Renal cortical epithelial cell (primary cell): ENCODE data around the gene ABCB8. TPM values are rescaled to one million over a fixed set of nuclear protein-coding genes. Genes with fewer than 3 reads are reported as not detected.
"Not testable (repeated sequence)": the region's sequence is repeated elsewhere in the genome, so short reads cannot be mapped to it uniquely, and the experiment has no call there.

ENCODE experiments used
- DNase-seq: peaks from one replicate; pipeline ENCODE4 v3.0.0-alpha.2; 2011; ENCODE audit warnings: low read depth
- total RNA-seq: library from RNA; depleted of rRNA; stranded (reverse); fragments of >200 nt; gene quantifications from 2 replicates; pipeline ENCODE4 v1.2.3, GENCODE V29; 2014

ABCB8 gene
- total RNA-seq, 1 donor from 2014 or later, result 31.0 TPM

DNA sequence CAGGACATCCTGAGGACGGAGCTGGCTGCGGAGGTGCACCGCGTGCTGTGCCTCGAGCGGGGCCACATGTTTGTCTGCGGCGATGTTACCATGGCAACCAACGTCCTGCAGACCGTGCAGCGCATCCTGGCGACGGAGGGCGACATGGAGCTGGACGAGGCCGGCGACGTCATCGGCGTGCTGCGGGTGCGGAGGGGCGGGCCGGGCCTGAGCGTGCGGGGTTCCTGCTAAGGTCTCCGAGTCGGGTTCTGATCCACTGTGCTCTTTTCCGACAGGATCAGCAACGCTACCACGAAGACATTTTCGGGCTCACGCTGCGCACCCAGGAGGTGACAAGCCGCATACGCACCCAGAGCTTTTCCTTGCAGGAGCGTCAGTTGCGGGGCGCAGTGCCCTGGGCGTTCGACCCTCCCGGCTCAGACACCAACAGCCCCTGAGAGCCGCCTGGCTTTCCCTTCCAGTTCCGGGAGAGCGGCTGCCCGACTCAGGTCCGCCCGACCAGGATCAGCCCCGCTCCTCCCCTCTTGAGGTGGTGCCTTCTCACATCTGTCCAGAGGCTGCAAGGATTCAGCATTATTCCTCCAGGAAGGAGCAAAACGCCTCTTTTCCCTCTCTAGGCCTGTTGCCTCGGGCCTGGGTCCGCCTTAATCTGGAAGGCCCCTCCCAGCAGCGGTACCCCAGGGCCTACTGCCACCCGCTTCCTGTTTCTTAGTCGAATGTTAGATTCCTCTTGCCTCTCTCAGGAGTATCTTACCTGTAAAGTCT, 14.3 kb upstream of the ABCB8 start:
- peak; percentile 17 for DNase-seq

DNA sequence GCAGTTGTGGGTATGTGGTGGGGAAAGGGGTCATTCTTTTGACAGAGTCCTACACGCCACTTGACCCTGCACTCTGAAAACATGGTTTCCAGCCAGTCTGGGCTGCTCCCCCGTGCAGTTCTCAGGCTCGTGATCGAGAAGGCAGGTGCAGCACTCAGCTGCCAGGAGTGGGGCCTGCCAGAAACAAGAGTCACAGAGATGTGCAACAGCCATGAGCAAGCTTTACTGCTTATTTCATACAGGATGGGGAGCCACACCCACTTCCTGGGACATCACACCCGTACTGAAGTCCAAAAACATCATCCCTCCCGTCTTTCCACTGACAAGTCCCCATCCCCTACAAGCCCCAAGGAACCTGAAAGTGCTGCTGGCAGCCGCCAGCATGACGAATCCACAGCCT, 13.3 kb upstream of the ABCB8 start:
- DNase-seq, result no peak

- DNase-seq, result no peak
Observed at GRCh38 chr7:151015967-151016366, 12.3 kb upstream of the ABCB8 start.

GRCh38 chr7:151016505-151016904, 11.7 kb upstream of the ABCB8 start:
- DNase-seq, result no peak

GRCh38 chr7:151016942-151017341, 11.3 kb upstream of the ABCB8 start:
- DNase-seq, result no peak

DNA sequence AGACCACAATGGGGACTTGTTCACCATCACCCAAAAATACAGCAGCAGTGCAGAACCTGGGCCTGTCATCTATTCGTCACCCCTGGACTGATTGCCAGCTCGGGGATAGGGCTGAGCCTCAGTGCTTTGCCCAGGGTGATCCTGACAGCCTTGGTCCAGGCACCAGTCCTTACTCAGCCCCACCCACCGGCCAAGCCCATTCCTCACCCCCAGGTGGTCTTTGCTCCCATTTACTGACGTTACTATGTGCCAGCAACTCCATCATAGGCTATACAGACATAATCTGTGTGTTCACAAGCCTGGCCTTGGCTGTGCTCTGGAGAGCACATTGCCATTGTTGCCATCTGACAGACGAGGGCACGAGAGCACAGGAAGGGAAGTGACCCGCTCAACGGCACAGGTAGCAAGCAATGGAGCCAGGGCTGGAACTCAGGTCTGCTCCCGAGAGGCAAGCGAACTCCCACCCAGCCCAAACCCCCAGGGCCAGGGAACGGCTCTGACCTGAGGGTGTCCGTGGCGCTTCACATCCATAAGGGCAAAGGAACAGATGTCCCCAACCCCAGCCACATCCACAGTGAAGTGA, 10.8 kb upstream of the ABCB8 start:
- no peak for DNase-seq

DNA sequence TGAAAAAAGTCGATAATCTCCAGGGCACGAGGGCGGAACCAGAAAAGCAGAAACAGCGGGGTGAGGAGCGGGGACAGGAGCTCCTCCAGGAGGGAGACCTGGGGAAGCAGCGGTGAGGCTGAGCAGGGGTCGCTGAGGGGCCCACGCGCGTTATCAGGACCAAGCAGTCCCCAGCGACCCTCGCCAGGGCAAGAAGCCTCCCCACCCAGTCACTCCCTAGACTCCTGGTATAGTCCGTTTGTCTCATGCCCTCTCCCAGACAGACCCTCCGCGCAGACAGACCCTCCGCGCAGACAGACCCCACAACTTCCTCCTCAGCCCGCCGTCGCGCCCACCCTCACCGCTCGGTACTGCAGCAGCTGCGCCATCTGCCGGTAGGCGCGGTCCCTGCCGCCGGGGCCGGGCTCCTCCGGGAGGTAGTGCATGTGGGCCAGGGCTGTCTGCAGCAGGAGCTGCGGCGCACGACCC, 10.3 kb upstream of the ABCB8 start:
- no peak for DNase-seq

- DNase-seq, result no peak
Observed at GRCh38 chr7:151018421-151019129, 9.7 kb upstream of the ABCB8 start.

DNA sequence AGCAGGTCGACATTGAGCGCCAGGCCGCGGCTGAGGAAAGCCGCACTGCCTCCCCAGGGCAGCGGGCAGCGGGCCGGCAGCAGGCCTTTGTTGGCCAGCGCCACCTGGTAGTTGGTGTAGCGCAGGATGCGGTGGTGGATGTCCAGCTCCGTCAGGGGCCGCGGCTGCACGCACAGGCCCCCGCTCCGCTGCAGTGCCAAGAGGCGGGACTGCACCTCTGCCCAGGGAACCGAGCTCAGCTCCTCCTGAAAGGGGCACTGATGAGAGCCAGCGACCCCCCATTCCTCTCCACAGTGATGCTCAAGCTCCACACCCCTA, 9.2 kb upstream of the ABCB8 start:
- no peak for DNase-seq

DNA sequence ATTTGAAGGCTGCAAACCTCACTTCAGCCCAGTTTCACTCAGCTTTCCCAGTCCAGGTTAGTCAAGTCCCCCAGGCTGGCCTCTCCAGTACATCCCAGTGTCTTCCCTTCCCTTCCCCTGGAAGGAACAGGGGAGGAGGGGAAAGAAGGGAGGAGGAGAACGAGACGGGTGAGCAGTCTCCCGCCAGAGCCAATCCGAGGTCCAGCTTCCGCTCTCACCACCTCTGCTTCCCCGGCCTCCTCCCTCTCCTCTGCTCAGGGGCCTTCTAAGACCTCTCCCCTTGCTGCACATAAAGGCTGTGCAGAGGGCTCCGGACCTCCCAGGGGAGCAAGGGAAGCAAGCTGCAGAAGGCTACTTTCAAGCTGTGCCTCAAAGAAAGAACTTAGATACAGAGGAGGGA, 8.0 kb upstream of the ABCB8 start:
- DNase-seq, result no peak

DNA sequence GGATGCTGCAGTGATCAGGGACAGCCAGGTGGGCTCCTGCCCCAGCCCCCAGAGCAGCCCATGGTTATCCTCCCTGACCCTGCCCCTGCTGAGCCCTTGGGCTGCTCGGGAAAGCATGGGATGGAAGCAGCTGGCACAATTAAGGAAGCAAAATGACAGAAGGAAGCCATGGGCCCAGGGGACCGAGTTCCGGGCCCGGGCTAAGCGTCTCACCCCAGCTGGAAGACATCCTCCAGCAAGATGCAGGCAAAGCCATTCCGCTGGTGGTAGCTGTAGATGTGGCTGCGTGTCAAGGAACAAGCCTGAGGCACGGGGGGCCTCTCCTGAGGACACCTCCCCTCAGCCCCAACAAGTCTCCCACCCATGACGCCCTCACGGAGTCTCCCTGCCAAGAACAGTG, 5.0 kb upstream of the ABCB8 start:
- DNase-seq, result no peak

GRCh38 chr7:151024435-151025056, 3.7 kb upstream of the ABCB8 start, which contains the start of gene ATG9B:
ATG9B (minus strand) TSS chr7:151024494; CDS start chr7:151024423, 71 bp downstream.
- DNase-seq, result peak; percentile 27

- DNase-seq, result peak; percentile 41
Observed at GRCh38 chr7:151025924-151026671, 2.2 kb upstream of the ABCB8 start.

- not testable (repeated sequence) for DNase-seq
Observed at GRCh38 chr7:151026771-151027727, 1.2 kb upstream of the ABCB8 start.

GRCh38 chr7:151027728-151028130, 521 bp upstream of the ABCB8 start:
- DNase-seq, result not testable (repeated sequence)

DNA sequence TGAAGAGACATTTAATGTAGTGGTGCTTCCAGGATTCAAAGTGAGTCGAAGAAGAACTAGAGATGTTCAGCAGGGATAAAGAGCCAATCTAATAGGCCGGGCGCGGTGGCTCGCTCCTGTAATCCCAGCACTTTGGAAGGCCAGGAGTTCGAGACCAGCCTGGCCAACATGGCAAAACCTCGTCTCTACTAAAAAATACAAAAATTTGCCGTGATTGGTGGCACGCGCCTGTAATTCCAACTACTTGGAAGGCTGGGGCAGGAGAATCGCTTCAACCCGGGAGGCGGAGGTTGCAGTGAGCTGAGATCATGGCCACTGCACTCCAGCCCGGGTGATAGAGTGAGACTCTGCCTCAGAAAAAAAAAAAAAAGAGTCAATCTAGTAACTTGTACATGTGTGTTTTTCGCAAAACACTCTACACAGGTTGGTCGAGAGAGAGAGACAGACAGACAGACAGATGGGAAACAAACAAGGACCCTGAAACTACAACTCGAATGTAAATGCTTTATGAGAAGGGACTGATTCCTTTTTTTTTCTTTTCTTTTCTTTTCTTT, 775 bp downstream of the ABCB8 start:
- no peak for DNase-seq

DNA sequence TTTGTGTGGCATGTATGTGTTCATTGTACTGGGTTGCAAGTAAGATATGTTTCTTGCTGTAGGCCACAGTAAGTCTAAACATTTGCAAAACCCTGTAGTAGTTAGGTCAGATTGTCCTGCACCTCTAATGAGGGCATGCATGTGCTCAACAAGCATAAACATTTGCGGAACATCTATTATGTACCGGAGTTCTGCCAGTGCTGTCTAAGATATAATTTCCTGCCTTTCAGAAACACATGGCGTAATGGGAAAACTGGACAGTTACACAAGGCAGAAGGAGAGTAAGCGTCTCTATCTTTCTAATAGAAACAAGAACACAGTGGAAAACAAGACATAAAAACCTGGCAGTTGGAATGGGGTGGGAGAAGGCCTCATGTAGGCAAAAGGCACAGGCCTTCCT, 2.8 kb downstream of the ABCB8 start:
- no peak for DNase-seq

GRCh38 chr7:151032936-151033863, 5.0 kb downstream of the ABCB8 start:
- DNase-seq, result no peak

DNA sequence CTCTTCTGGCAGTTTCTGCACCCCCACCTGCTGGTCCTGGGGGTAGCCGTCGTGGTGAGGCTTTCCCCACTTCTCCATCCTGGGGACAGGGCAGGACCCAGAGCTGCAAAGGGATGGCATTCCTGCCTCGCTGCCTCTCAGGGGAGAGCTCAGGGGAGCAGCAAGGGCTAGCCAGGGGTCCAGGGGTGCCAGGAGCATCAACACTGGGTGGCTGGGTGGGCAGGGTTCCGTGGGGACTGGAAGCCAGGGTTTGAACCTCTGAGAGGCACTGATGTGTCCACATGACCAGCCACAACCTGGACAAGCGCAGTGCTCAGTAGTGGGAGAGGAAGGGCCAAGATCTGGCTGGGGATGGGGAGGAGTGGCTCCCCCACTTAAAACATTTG, 5.6 kb downstream of the ABCB8 start:
- no peak for DNase-seq
